ENCODE results near the gene GOLPH3. TPM values are rescaled to one million over a fixed set of nuclear protein-coding genes. Genes with fewer than 3 reads are reported as not detected.
"Not testable (repeated sequence)": the region's sequence is repeated elsewhere in the genome, so short reads cannot be mapped to it uniquely, and the experiment has no call there.

GOLPH3 gene
- total RNA-seq, 1 donor from 2014 or later, result 80.5 TPM

- Histone ChIP-seq H3K27me3 (no peaks in the 10 kb centered on the region), H3K4me1 (peaks cover 4% of the 10 kb centered on the region), H3K4me2 (peak overlapping the region; percentile 81), H3K9ac (peak overlapping the region; percentile 94), H3F3A (ENCODE audit: low read depth) (peaks cover 27% of the 10 kb centered on the region), H3K79me2 (ENCODE audit: low read depth) (peaks cover 66% of the 10 kb centered on the region), H3K27ac (peak overlapping the region; percentile 100), H3K4me3 (peak overlapping the region; percentile 93), H3K9me3 (ENCODE audit: low read depth) (no peaks in the 10 kb centered on the region), H4K20me1 (ENCODE audit: low read depth) (peaks cover 34% of the 10 kb centered on the region), H3K36me3 (peaks cover 13% of the 10 kb centered on the region), H2AFZ (replicated peaks) (peak overlapping the region; percentile 65)
- Mint-ChIP-seq H3K4me3 (peak overlapping the region; percentile 100), H3K27ac (peak overlapping the region; percentile 99), H3K4me1 (peaks cover 9% of the 10 kb centered on the region), H3K9me3 (peaks cover 2% of the 10 kb centered on the region), H3K27me3 (ENCODE audit: insufficient read depth, low read depth) (peaks cover 4% of the 10 kb centered on the region), H3K36me3 (peaks cover 29% of the 10 kb centered on the region)
- DNase-seq (ENCODE audit: low spot score), result peak; percentile 79
- TF ChIP-seq EZH2phosphoT487 (IDR thresholded peaks at IDR 0.05) (no peak), EZH2 (IDR thresholded peaks at IDR 0.05) (no peak), CTCF (IDR thresholded peaks at IDR 0.05) (no peak)
Measured at GRCh38 chr5:32173267-32174010, 680 bp downstream of the GOLPH3 start.

GRCh38 chr5:32172923-32173266, 1.2 kb downstream of the GOLPH3 start:
- Histone ChIP-seq H2AFZ (replicated peaks) (no peak overlapping the region), H3K4me3 (peak overlapping the region; percentile 93), H3K4me1 (peaks cover 4% of the 10 kb centered on the region), H3K27ac (peak overlapping the region; percentile 100), H3K79me2 (ENCODE audit: low read depth) (peaks cover 71% of the 10 kb centered on the region), H3K4me2 (peak overlapping the region; percentile 81), H3K27me3 (no peaks in the 10 kb centered on the region), H3K36me3 (peaks cover 19% of the 10 kb centered on the region), H3K9ac (peak overlapping the region; percentile 94), H4K20me1 (ENCODE audit: low read depth) (peaks cover 34% of the 10 kb centered on the region), H3F3A (ENCODE audit: low read depth) (peaks cover 27% of the 10 kb centered on the region), H3K9me3 (ENCODE audit: low read depth) (no peaks in the 10 kb centered on the region)
- no peak for DNase-seq (ENCODE audit: low spot score)
- Mint-ChIP-seq H3K27me3 (ENCODE audit: insufficient read depth, low read depth) (peaks cover 4% of the 10 kb centered on the region), H3K9me3 (peaks cover 2% of the 10 kb centered on the region), H3K4me1 (peaks cover 9% of the 10 kb centered on the region), H3K27ac (peak overlapping the region; percentile 99), H3K36me3 (peaks cover 33% of the 10 kb centered on the region), H3K4me3 (peak overlapping the region; percentile 100)
- TF ChIP-seq CTCF (IDR thresholded peaks at IDR 0.05), result no peak
- no peak for TF ChIP-seq EZH2 (IDR thresholded peaks at IDR 0.05)
- no peak for TF ChIP-seq EZH2phosphoT487 (IDR thresholded peaks at IDR 0.05)

- H2AFZ ChIP-seq (replicated peaks); H3K9me3 Mint-ChIP-seq; H3K27me3 ChIP-seq; H3K9me3 ChIP-seq (ENCODE audit: low read depth); H3K4me1 ChIP-seq; H3K4me1 Mint-ChIP-seq; H3K27me3 Mint-ChIP-seq (ENCODE audit: insufficient read depth, low read depth); H3K27ac ChIP-seq: not testable (repeated sequence)
- H4K20me1 ChIP-seq (ENCODE audit: low read depth), result peaks cover 40% of the 10 kb centered on the region
- DNase-seq (ENCODE audit: low spot score), result peak; percentile 30
- H3K9ac ChIP-seq, result peak overlapping the region; percentile 94
- peak overlapping the region; percentile 100 for H3K4me3 Mint-ChIP-seq
- H3K36me3 Mint-ChIP-seq, result peaks cover 35% of the 10 kb centered on the region
- peak overlapping the region; percentile 99 for H3K27ac Mint-ChIP-seq
- peak overlapping the region; percentile 81 for H3K4me2 ChIP-seq
- H3K4me3 ChIP-seq, result peak overlapping the region; percentile 93
- H3F3A ChIP-seq (ENCODE audit: low read depth), result peaks cover 27% of the 10 kb centered on the region
- peaks cover 77% of the 10 kb centered on the region for H3K79me2 ChIP-seq (ENCODE audit: low read depth)
- H3K36me3 ChIP-seq, result peaks cover 24% of the 10 kb centered on the region
Measured at GRCh38 chr5:32172186-32172911, 1.8 kb downstream of the GOLPH3 start.
